GM21367 (cell line): ENCODE data around the gene CDKN2B.

ENCODE experiments used
- ATAC-seq: cut with Tn5 transposase; IDR thresholded peaks from one replicate; pipeline ENCODE4 v1.9.1; 2021; ENCODE audit not compliant: unreplicated experiment

Gene CDKN2B

DNA sequence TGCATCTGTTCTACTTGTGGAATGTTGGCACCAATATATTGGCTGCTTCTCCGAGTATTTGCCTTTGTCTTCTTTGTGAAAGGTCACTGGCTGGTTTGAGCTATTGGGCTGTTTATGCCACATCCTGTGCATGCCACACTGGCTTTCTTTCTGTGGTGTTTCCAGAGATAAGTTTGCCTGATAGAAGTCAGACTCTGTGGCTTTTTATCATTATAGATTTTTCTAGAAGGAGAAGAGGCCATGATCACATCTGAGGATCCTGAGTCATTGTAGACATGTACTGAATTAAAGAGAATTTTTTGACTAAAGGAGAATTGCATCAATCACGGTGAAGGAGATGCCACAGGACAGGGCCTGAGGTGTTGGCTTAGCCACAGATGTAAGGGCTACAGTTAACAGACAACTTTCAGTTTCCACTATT, 26.5 kb upstream of the CDKN2B start:
- no peak for ATAC-seq

DNA sequence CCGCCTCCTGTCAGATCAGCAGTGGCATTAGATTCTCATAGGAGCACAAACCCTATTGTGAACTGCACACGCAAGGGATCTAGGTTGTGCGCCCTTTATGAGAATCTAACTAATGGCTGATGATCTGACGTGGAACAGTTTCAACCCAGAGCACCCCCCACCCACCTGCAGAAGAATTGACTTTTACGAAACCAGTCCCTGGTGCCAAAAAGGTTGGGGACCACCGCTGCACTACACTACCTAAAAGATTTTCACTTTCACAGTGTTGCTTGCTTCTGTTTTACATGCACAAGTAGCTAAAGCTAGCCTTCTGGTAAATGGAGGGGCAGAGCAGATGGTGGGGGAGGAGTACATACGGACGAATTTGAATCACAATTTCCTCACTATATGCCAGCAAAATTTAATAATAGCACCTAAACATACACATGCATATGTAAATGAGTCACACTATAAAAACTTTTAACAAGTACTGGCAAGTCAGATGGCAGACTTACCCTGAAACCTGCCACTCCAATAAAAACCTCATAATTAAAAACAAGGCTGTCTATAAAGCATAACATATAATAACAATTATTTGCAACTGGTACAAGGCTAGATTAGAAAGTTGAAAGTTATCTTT, 24.0 kb upstream of the CDKN2B start:
- no peak for ATAC-seq

DNA sequence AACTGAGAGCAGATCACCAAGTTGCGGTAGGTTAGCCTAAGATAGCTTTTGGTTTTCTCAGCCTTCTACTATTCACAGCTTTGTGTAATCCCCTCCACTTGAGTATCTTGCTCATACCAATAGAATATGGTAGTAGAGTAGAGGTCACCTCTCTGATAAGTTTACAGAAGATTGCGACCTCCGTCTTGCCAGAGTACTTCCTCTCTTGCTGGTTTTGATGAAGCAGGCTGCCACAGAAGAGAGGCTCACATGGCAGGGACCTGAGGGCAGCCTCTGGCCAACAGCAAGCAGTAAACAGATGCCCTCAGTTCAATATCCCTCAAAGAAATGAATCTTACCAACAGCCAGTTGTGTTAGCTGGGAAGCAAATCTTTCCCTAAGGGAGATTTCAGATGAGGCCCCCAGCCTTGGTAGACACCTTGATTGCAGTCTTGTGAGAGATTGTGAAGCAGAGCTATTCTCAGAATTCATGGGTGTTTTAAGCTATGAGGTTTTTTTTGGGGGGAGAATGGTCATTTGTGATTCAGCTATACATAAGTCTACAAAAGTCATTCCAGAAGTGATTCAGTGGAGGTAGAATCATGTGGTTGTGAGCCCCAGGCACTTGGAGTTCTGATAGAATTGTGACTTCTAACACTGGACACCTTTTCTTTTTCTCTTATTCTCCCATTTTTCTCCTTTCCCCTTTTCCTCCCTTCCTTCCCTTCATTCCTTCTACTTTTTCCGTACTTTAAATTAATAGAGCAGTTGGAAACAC, 22.7 kb upstream of the CDKN2B start:
- no peak for ATAC-seq

DNA sequence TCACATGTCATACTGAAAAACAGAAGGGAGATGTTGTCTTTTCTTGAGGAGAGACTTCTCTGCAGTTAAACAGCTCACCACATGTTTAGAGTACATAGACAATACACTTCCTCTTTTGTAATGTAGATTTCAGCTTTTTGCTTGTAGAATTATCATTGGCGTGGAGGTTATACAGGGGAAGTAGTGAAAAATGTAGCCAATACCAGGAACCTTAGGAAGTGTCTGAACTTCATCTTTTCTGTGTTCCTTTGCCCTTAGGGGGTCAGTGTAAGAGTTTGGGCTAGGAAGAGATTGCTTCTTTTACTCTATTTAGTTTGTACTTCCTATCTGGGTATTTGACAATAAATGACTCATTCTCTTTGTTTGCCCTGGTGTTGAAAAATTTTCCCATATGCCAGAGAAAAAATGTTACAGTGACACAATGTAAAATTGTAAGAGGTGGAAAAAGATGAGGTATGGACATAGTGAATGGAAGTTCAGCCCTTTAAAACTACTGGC, 21.0 kb upstream of the CDKN2B start:
- ATAC-seq, result peak; percentile 92

DNA sequence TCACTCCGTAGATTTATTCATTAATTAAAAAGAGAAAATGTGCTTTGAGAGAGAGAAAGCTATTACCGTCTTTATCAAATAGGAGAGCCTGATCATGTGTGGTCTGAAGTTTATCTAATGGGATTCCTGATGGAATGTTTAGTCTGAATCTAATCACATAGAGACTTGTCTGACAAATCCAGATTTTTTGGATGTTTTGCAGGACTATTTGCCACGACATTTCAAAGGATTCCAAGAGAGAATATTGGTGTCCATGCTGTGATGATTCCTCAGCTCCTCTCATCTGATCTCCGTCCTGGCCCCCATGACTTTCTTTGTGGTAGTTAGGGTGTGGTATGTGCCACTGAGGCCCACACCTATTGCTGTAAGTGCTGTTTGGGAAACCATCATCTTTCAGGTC, 20.1 kb upstream of the CDKN2B start:
- ATAC-seq, result no peak

DNA sequence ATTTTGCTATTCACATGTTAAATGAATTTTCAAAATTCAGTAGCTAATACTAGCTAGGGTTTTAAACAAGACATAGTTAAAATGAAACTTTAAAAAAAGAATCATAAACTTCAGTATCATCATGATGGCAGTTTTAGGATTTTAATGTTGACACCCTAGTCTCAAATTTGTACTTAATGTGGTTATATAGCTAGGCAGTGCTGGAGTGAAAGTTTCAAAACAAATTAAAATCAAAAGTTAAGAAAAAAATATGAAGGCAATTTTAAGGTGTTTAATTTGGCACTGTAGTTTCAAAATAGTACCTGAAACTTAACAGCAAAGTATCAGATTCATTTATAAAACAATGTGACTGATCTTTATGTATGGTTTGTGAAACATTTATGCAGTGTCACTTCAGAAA, 19.3 kb upstream of the CDKN2B start:
- no peak for ATAC-seq

DNA sequence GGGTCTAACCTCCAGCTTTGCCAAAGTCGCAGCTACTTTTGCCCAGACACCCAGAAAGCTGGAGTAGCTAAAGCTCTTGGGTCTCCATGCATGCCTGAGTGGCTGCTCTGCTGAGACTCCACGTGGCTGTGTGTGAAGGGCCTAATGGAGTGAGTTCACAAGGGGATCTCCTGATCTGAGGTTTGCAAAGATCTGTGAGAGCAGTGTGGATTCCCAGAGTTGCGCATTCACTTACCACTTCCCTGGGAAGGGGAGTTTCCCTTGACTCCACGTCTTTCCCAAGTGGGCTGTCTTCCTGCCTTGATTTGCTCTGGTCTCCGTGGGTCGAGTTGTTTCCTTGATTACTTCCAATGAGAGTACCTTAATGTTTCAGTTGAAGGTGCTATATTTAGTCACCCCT, 17.6 kb upstream of the CDKN2B start:
- ATAC-seq, result no peak

DNA sequence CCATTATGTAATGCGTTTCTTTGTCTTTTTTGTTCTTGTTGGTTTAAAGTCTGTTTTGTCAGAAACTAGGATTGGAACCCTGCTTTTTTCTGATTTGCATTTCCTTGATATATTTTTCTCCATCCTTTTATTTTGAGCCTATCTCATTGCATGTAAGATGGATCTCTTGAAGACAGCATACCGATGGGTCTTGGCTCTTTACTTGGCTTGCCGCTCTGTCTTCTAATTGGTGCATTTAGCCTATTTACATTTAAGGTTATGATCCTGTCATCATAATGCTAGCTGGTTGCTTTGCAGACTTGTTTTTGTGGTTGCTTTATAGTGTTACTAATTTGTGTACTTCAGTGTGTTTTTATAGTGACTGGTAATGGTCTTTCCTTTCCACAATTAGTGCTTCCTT, 13.3 kb upstream of the CDKN2B start:
- ATAC-seq, result no peak

DNA sequence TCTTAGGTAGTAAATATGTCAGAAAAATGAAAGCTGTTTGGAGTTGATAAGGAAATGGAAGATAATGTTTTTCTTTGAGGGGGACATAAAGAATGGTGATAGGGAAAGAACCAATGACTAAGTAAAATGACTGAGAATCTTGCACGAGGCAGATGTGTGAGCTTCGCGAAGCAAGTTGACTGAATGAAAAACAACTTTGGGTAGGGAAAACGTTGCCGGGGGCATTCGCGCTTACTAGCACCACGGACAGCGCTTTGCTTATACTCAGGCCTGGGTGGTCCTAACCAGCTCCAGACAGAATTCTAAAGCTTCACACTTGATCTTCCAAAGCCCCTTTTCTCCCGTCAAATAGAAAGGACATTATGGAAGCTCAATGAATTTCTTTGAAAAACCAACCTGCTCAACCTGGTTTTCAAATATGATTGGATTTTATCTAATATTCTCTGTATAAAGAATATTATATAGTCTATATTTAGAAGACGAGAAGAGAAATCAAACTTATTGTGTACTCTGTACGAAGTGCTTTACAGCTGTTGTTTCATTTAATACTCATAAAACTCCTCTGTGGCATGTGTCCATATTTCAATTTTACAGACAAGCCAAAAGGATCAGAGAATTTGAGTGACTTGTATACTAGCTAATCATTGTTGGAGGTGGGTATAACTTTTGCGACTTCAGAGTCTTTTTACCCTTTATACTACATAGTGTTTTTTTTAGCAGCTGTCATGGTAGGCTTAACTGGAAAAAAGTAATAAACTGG, 1.9 kb upstream of the CDKN2B start:
- ATAC-seq, result no peak

DNA sequence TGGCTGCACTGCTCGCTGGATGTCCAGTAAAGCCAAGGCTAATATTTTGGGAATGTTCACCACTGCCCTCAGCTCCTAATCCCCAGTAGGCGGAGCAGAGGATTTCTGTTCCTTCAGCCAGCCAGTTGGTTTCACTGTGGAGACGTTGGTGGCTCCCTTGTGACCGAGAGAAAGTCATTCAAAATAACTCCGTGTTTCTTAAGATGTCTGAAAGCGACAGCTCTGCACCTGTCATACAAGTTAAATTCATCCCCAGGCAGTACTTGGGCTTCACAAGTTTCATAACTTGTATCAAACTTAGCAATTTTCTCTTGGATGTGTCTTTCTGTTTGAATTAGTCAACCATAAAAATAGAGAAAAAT, 382 bp upstream of the CDKN2B start:
- ATAC-seq, result peak; percentile 37

DNA sequence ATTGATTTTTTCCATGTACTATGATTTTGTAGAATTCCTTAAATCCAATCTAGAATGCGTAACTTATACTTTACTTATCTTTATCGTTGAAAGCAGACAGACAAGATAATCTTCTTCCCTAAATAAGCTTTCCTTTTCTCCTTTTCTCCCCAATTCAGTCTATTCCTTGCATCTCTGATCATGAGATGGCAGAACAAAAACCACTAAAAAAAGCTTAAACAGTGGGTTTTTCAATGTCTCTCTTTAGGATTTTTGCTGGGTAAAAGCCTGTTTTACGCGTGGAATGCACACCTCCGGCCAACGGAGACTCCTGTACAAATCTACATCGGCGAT, 755 bp downstream of the CDKN2B start:
- ATAC-seq, result no peak

DNA sequence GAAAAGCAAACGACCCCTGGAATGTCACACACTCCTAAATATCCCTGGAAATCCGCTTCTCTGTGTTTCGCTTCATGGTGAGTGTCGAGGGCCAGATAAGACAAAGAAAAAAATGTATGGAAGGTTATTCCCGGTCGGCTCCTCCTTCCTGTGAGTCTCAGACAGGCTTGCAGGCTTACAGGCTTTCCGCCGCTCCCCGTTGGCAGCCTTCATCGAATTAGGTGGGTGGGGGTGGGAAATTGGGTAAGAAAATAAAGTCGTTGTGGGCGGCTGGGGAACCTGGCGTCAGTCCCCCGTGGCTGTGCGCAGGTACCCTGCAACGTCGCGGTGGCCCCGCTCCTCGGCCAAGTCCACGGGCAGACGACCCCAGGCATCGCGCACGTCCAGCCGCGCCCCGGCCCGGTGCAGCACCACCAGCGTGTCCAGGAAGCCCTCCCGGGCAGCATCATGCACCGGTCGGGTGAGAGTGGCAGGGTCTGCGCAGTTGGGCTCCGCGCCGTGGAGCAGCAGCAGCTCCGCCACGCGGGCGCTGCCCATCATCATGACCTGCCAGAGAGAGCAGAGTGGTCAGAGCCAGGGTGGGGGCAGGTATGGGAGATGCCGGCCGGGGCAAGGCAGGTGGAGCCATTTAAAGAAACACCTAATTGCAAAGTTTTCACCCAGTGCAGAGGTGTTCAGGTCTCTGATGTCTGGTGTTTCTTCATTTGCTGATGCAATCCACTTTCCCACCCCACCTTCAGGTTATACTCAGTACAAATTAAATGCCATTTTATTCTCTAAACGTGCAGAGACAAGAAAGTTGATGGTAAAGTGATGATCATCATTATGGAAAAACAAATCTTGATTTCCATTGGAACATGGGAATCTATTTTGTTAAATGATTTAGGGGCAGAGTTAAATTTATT, 3.2 kb downstream of the CDKN2B start:
- ATAC-seq, result no peak

DNA sequence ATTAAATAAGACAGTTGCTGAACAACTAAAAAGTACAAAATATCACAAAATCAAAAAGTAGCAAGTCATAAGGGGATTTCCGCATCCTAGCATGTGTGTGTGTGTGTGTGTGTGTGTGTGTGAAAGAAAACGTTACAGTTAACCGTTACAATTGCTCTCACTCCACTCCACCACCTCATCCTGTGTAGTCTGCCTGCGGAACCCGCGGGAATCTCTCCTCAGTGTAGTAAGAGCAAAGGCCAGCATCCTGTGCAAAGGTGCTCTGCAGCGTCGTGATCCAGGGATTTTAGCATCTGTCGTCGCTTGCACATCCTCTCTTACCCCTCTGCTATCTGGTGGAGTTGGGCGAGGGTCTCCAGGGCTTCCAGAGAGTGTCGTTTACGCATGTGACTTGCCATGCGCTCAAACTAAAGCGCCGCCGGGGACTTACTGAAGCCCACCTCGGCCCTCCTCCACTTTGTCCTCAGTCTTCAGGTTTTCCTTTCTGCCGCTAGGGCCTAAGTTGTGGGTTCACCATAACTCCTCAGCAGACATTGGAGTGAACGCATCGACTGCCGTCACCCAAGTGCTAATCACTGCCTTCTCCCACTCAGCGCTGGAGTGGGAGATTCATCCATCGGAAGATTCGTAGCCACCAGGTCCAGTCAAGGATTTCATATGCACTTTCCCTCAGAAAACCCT, 3.9 kb downstream of the CDKN2B start:
- no peak for ATAC-seq

DNA sequence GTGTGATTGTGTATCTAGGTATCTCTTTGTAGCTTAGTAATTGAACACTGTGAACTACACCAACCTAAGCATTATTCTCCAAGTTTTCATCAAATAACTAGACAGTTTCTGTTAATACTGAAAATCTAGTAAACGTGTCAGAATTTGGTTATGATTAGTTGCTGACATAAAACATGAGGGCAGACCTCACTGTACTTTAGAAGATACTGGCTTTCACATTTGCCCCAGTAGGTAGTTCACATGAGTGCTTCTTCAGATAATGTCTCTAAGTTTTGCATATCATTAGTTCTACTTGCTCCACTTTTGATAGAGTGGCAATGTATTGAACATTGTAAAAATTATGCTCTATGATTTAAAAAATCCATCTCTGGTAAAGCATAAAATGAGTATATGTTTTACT, 7.1 kb downstream of the CDKN2B start:
- ATAC-seq, result no peak

DNA sequence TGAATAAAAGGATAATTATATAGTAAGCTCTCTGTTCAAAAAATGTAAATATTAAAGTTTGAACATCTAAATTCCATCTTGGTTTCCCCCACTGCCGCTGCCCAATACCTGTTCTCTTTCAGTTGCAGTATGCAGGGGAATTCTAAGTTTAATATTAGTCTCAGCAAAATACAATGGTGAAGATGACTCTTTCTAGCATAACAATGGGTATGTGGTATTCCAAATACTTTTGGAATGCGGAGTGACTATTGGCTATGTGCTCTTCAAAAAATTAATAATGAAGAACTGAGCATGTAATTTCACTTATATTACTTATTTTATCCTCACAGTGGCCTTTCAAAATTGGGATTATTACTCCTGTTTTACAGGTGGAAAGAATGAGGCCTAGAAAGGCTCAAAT, 11.1 kb downstream of the CDKN2B start:
- no peak for ATAC-seq

DNA sequence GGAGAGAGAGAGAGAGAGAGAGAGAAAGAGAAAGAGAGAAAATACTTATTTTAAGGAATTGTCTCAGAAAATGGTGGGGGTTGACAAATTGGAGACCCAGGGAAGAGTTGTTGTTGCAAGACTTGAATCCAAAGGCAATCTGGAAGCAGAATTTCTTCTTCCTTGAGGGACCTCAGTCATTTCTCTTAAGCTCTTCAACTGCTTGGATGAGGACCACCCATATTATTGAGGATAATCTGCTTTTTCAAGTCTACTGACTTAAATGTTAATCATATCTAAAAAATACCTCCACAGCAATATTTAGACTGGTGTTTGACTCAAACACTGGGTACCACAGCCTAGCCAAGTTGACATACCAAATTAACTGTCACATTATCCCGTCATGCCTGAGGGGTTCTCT, 11.6 kb downstream of the CDKN2B start:
- ATAC-seq, result no peak

DNA sequence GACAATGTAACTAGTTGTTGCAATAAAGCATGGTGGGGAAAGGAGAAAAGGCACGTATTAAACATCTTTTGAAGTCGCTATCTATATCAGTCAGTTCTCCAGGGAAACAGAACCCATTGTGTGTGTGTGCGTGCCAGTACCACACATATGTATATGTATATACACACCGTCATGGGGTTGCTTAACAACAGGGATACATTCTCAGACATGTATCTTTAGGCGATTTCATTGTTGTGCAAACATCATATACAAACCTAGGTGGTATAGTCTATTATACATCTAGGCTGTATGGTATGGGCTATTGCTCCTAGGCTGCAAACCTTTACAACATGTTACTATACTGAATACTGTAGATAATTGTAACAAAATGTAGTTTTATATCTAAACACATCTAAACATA, 12.2 kb downstream of the CDKN2B start:
- no peak for ATAC-seq

DNA sequence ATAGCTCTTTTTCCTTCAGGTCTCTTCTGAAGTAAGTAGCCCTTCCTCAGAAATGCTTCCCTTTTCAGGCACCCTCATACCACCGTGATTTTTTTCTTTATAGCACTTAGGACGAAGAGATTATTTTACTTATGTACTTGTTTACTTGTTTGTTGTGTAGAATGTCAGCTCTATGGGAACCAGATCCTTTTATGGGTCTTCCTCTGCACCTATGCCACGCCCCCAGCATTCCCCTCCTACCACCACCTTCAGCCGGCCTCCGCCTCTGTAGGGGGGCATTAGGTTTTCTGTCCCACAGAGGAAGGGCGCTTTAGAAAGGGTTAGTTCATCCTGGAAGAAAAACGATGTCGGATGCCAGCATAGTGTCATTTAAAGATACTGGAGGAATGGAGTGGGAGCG, 12.7 kb downstream of the CDKN2B start:
- no peak for ATAC-seq

DNA sequence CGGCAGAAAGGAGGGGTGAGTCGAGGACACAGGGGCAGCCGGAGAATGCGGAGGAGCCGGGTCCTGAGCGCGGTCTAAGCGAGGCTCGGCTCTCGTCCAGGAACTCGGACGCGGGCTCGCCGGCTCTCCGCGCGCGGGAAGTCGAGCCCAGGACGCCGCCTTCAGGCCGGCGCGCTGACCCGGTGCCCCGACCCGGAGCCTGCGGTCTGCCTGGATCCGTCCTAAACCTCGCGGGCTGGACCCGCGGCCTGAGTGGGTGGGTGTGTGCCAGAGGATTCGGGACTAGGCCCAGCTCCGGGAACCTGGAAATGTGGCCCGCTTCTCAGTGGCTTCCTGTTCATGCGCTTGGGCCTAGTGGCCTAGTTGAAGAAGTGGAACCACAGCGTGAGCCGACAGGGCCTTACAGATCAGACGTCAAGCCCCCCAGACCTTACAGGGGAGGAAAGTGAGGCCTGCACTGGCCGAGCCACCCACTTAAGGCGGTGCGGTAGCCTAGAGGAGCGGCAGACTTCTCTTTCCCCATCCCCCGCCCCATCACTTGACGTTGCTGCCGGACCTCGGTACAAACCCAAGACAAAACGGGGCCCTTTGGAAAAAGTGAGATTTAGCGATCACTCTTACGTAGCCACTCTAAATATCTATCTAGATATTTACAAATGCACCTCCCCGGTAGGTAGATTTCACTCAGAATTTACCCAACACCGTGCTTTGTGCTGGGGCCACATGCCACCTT, 13.3 kb downstream of the CDKN2B start:
- no peak for ATAC-seq
